Psoas muscle (tissue), 8 donors: ENCODE data around the gene SEC63. TPM values are rescaled to one million over a fixed set of nuclear protein-coding genes. Genes with fewer than 3 reads are reported as not detected.

Experiments used
- ATAC-seq, 4 donors: fragments of 200-7000 bp; cut with Tn5 transposase; one replicate each; pipeline ENCODE4 v1.9.1; 2020; ENCODE audit warnings: moderate library complexity in 3 of 4, mild to moderate bottlenecking in 2 of 4
- DNase-seq, 2 donors: peaks; one replicate each; pipeline ENCODE4 v3.0.0-alpha.2; 2020
- H3K27ac ChIP-seq: fragments of 200-600 bp; one replicate; pipeline ENCODE4 v1.8.0; 2022
- H3K27me3 ChIP-seq, 3 donors: fragments of 200-600 bp in 1 of 3; one replicate each; pipeline versions ENCODE4 v1.6.1 to v1.8.0; 2013 to 2022; ENCODE audit warnings: low read length in 2 of 3, mild to moderate bottlenecking in 2 of 3, moderate library complexity in 1 of 3; ENCODE audit not compliant: insufficient read depth in 3 of 3
- H3K36me3 ChIP-seq, 2 donors: fragments of 200-600 bp in 1 of 2; one replicate each; pipeline versions ENCODE4 v1.6.1 to v1.8.0; 2013 to 2022; ENCODE audit warnings: low read depth in 1 of 2, mild to moderate bottlenecking in 1 of 2, moderate library complexity in 1 of 2; ENCODE audit not compliant: insufficient read depth in 1 of 2
- H3K4me1 ChIP-seq: fragments of 200-600 bp; one replicate; pipeline ENCODE4 v1.8.0; 2022
- H3K4me3 ChIP-seq: fragments of 200-600 bp; one replicate; pipeline ENCODE4 v1.8.0; 2022; ENCODE audit warnings: mild to moderate bottlenecking
- H3K9me3 ChIP-seq: fragments of 200-600 bp; one replicate; pipeline ENCODE4 v1.8.0; 2022
- CTCF ChIP-seq: fragments of 200-600 bp; IDR thresholded peaks from one replicate; pipeline ENCODE4 v1.8.0; 2022; ENCODE audit warnings: antibody characterized with exemption
- WGBS, 3 donors: extraction: QIAGEN DNeasy Blood & Tissue Kit; methylation state at CpG; one replicate each; pipeline versions ENCODE4 v1.1.6 to v1.1.7; 2013; 5-methylcytosine and 5-hydroxymethylcytosine counted together
- intact Hi-C, 2 donors: fragments of 100-400 bp; cut with DNase I; formaldehyde crosslinking; loops; one replicate each; pipeline versions ENCODE4 v1.11.0 to v1.14.2; 2022
- polyA plus RNA-seq, 3 donors: library from polyadenylated mRNA; stranded (reverse); fragments of 200-250 nt; gene quantifications; one replicate each; pipeline ENCODE4 v1.2.3, GENCODE V29; 2013
- total RNA-seq, 4 donors: library from RNA; stranded (reverse); fragmentation: NEBNext Ultra II Directional in 2 of 4; extraction: Animal tissue kit (Norgen Biotek cat#: 25700) in 2 of 4; gene quantifications; one replicate each; pipeline versions ENCODE4 v1.2.1 to v1.2.4, GENCODE V29; 2021 to 2023
- donor health status: healthy with polysubstance abuse.
- donor health status: DM: no; HTN: no; CAD: no; lungs with moderate emphysema.
- donor health status: Bipolar disorder and iron deficiency.
- donor health status: healthy.
- donor health status: DM: yes; HTN: yes; CAD: no.
- donor health status: DM: no; HTN: no; CAD: no.
- donor health status: DM: no; HTN: no; CAD: no.
- donor health status: DM: yes; HTN: yes; CAD: no.

Gene SEC63
- total and polyA plus RNA-seq, 7 donors, result 15.1 to 53.8 (median 23.2) TPM

GRCh38 chr6:107843400-107843799 lies 114.6 kb downstream of the SEC63 start:
- TF ChIP-seq CTCF, result no peak
- no peak for DNase-seq
- Histone ChIP-seq H3K27me3 (peaks cover 0 to 2% (median 0%) of the 10 kb centered on the region in 3 donors), H3K36me3 (no peaks in the 10 kb centered on the region), H3K9me3 (no peaks in the 10 kb centered on the region), H3K27ac (no peak overlapping the region), H3K4me1 (no peaks in the 10 kb centered on the region), H3K4me3 (no peak overlapping the region)
- intact Hi-C loops, result loop anchor here (10.0 kb wide), 2 partner anchors 109 to 139 kb away; no protein-coding TSS in a partner anchor
- 78 to 95% (median 82%) methylated on average over 4 of the region's 4 CpGs for WGBS, 3 donors
- no peak for ATAC-seq

GRCh38 chr6:107841275-107841670 lies 116.7 kb downstream of the SEC63 start:
- Histone ChIP-seq H3K27ac (no peak overlapping the region), H3K27me3 (no peaks in the 10 kb centered on the region), H3K9me3 (no peaks in the 10 kb centered on the region), H3K36me3 (no peaks in the 10 kb centered on the region), H3K4me1 (no peaks in the 10 kb centered on the region), H3K4me3 (no peak overlapping the region)
- intact Hi-C loops, result loop anchor here (10.0 kb wide), 2 partner anchors 106 to 136 kb away; no protein-coding TSS in a partner anchor
- no peak for DNase-seq
- TF ChIP-seq CTCF, result no peak
- ATAC-seq, result no peak
- 26 to 49% (median 37%) methylated on average over 5 of the region's 5 CpGs for WGBS, 3 donors

GRCh38 chr6:107840636-107841274 lies 117.3 kb downstream of the SEC63 start:
- 82 to 87% (median 82%) methylated on average over 3 of the region's 3 CpGs for WGBS, 3 donors
- Histone ChIP-seq H3K27me3 (no peaks in the 10 kb centered on the region), H3K36me3 (no peaks in the 10 kb centered on the region), H3K4me1 (no peaks in the 10 kb centered on the region), H3K4me3 (no peak overlapping the region), H3K9me3 (no peaks in the 10 kb centered on the region), H3K27ac (no peak overlapping the region)
- intact Hi-C loops, result loop anchor here (10.0 kb wide), 2 partner anchors 106 to 136 kb away; no protein-coding TSS in a partner anchor
- ATAC-seq (no peak), DNase-seq (no peak)
- no peak for TF ChIP-seq CTCF

- Histone ChIP-seq H3K4me1 (no peaks in the 10 kb centered on the region), H3K9me3 (no peaks in the 10 kb centered on the region), H3K27ac (no peak overlapping the region), H3K36me3 (no peaks in the 10 kb centered on the region), H3K4me3 (no peak overlapping the region), H3K27me3 (no peaks in the 10 kb centered on the region)
- WGBS, 3 donors, result 88 to 90% (median 90%) methylated on average over 7 of the region's 7 CpGs
- intact Hi-C loops, result no loop called here
- no peak for ATAC-seq
- TF ChIP-seq CTCF, result no peak
- no peak for DNase-seq
These were observed 124.9 kb downstream of the SEC63 start for GRCh38 chr6:107833136-107833535.
